Raji (cell line): ENCODE results near the gene MS4A6E.

ENCODE experiments used
- POLR2A ChIP-seq: IDR thresholded peaks from 2 replicates; pipeline ENCODE4 v1.6.1; 2011; ENCODE audit warnings: low read depth, low read length, control low read depth; ENCODE audit not compliant: insufficient read depth

The MS4A6E gene

GRCh38 chr11:60321051-60321450, 6.0 kb upstream of the MS4A6E start:
- TF ChIP-seq POLR2A: no peak

GRCh38 chr11:60328460-60328859, 1.4 kb downstream of the MS4A6E start:
- TF ChIP-seq POLR2A: no peak

- no peak for TF ChIP-seq POLR2A
Observed at GRCh38 chr11:60332846-60333245, 5.8 kb downstream of the MS4A6E start.

DNA sequence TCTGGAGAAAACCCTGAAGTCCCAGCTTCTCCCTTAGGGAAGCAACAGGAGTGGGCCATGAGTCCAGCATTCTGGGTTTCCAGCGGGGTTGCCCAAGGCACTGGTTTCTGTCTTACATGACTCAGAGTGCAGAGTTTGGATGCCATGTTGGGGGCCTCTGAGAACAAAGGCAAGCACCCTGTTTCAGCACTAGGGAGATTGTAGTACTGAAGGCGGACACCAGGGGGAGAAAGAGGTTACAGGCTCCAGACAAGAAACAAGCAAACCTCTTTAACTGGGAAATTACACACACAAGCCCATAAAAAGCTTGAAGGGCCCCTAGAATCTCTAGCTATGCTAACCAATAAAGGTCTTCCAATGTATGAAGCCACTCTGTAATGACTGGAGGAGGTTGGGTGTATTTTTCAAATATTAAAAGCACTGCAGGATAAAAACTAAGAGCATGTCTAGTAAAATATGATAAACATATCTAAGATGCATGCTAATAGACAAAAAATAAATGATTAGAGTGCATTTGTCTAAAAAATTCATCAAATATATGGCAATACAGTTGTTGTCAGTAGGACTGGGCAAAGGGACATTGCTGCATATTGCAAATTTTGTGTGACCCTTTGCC, 7.1 kb downstream of the MS4A6E start:
- no peak for TF ChIP-seq POLR2A

- no peak for TF ChIP-seq POLR2A
Observed at GRCh38 chr11:60336767-60337391, 9.8 kb downstream of the MS4A6E start.

DNA sequence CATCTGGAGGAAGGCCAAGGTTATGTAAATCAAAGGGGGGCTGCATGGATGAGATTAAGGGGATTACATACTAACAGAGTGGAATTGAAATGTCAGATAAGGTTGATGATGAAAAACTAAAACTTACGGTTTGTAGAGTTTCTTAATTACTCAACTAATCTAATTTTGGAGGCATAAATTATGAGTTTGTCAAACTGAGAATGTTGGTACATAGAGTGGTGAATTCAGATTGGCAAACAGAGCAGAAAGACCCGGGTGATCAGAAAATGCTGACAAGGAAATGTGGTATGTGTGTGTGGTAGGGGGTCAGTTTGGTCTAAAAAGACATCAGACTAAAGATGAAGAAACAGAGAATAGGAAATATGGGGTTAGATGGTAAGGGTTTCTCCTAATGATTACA, 11.0 kb downstream of the MS4A6E start:
- TF ChIP-seq POLR2A: no peak

DNA sequence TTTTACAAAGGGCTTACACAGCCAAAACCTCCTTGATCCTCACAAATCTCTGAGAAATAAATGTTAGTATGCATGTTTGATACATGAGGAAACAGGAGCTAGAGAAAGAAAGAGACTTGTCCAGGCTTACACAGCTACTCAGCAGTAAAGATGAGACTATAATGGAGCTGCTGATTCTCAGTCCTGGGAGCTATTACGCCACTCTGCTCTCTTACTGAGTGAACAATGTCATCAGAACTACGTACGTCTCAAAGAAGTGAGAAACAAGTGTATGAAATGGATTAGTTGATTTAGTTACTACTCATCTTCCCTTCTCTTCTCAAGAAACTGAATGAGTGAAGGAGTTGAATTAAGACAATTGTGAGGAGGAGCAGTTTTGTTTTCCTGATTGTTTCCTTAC, 12.3 kb downstream of the MS4A6E start:
- TF ChIP-seq POLR2A: no peak

GRCh38 chr11:60343094-60343704, 16.1 kb downstream of the MS4A6E start:
- no peak for TF ChIP-seq POLR2A

DNA sequence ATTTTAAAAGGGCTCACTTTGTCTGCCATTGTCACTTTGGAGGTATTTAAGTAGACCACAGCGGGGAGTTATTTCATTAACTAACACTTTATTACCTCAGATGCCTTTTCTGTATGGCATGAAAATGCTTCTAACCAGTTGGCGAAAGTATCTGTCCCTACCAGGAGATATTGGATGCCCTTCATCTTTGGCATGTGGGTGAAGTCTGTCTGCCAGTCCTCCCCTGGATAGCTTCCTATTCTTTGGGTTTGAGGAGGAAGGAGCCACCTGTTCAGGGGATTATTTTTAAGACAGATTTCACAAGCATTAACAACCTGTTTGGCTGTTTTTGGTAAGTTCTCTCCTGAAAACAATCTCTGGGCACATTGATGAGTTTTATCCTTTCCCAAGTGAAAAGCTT, 17.1 kb downstream of the MS4A6E start:
- TF ChIP-seq POLR2A: no peak

- no peak for TF ChIP-seq POLR2A
Observed at GRCh38 chr11:60345489-60345888, 18.4 kb downstream of the MS4A6E start.

DNA sequence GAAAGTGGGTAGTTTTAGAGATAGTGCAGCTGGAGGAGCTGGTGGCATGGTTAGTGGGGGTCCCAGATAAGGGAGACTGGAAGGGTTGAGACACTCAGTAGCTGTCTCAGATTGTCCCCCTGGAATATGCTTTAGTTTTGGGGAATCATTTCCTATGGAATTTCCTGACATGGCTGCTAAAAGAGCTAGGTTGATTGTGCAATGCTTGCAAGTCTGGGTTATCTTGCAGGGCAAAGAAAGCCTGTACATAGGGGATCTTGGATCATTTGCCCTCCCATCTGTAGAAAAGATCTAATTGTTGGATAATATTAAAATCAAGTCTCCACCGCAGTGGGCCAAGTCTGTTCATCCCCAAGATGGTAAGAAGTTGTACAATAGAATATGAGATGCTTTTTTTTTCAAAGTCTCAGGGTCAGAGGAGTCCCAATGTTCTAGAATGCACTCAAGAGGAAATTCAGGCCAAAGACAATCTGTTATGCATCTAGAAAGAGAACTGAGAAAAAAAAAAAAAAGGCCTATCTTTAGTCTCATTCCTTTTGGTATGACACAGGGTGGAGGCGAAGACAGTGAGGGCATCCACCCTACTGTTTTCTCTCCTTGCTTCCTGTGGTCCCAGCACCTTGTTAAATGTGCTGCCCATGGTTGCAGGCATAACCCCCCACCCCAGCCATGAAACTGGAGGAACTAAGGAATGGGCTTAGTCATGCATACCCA, 20.2 kb downstream of the MS4A6E start:
- TF ChIP-seq POLR2A: no peak

DNA sequence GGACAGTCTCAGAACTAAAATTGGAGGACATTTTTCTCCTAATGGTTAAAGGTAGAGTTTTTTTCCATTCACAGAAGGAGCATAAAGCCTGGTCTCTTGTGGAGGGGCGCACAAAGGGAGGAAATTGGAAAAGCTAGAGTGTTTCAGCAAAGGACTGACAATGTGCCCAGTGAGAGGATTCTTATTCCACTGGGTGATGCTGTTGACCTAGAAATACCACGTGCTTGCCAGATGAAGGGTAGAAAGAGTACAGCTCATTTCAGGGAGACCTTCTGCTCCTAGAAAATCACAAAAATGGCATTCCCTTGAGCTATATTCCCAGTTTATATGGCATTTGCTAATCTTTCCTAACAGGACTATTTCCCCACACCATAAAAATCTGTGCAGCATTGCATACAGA, 21.1 kb downstream of the MS4A6E start:
- TF ChIP-seq POLR2A: no peak

- no peak for TF ChIP-seq POLR2A
Observed at GRCh38 chr11:60349990-60350389, 22.9 kb downstream of the MS4A6E start.

- no peak for TF ChIP-seq POLR2A
Observed at GRCh38 chr11:60357771-60358170, 30.7 kb downstream of the MS4A6E start.

DNA sequence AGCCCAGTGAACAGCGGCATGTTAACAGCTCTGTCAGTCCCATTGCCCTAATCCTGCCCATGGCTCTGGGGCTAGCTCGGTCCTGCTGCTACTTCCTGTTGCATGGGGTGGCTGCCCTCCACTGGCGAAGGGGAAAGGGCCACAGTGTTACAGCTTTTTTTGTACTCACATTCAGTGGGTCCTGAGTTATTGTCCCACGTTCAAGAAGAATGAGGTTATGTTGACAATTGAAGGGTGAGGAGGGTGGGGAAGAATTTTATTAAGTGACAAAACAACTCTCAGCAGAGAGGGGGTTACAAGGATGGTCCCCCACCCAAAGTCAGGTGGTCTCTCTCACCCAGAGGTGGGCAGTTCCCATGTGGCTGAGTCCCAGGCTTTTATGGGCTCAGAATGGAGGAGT, 33.6 kb downstream of the MS4A6E start:
- no peak for TF ChIP-seq POLR2A

DNA sequence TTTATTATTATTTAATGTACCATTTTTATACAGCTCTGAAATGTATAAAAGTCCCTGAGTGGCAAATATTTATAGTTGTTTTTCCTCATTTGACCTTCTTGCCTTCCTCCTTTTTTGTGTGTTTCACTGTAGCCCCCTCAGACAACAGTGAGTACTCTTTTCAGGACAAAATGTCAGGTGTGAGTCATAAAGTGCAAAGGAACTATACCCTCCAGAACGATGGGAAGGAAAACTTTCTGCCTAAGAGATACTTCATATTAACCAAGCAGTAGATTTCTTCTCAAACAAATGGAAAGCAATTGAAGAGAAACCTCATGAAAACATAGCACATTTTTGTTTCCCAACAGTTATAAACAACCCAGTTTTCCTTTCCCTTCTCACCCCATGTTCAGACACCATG, 35.2 kb downstream of the MS4A6E start:
- no peak for TF ChIP-seq POLR2A
